Ovary (tissue), 9 donors: ENCODE measurements around the gene FUOM. TPM values are rescaled to one million over a fixed set of nuclear protein-coding genes. Genes with fewer than 3 reads are reported as not detected.

Experiments
- DNase-seq, 5 donors: peaks; one replicate each; pipeline ENCODE4 v3.0.0-alpha.2; 2019 to 2020
- H3K27ac ChIP-seq, 2 donors: fragments of 200-600 bp; one replicate each; pipeline versions ENCODE4 v1.5.1 to v1.8.0; 2019 to 2022
- H3K27me3 ChIP-seq: fragments of 200-600 bp; one replicate; pipeline ENCODE4 v1.8.0; 2022
- H3K36me3 ChIP-seq: fragments of 200-600 bp; sonication (generic); one replicate; pipeline ENCODE4 v1.5.1; 2019
- H3K4me1 ChIP-seq: one replicate; pipeline ENCODE4 v1.8.1; 2013; ENCODE audit warnings: mild to moderate bottlenecking, moderate library complexity; ENCODE audit not compliant: insufficient read depth
- H3K4me3 ChIP-seq: fragments of 200-600 bp; sonication (generic); one replicate; pipeline ENCODE4 v1.5.1; 2017
- H3K9me3 ChIP-seq, 2 donors: fragments of 200-600 bp in 1 of 2; sonication (generic) in 1 of 2; one replicate each; pipeline versions ENCODE4 v1.5.1 to v1.8.1; 2013 to 2019; ENCODE audit warnings: mild to moderate bottlenecking in 1 of 2, moderate library complexity in 1 of 2
- CTCF ChIP-seq, 3 donors: fragments of 450-650 bp in 2 of 3; fragments of 200-600 bp in 1 of 3; IDR thresholded peaks; one replicate each; pipeline versions ENCODE4 v1.5.1 to v1.8.0; 2016 to 2022; ENCODE audit warnings: antibody characterized with exemption in 3 of 3, mild to moderate bottlenecking in 1 of 3
- EP300 ChIP-seq: sonication (generic); formaldehyde crosslinking; IDR thresholded peaks from one replicate; pipeline ENCODE4 v1.6.1; 2017; ENCODE audit warnings: antibody characterized with exemption
- POLR2A ChIP-seq: fragments of 450-650 bp; IDR thresholded peaks from one replicate; pipeline ENCODE4 v1.6.1; 2017; ENCODE audit warnings: antibody characterized with exemption, mild to moderate bottlenecking, moderate library complexity
- WGBS, 3 donors: extraction: QIAGEN DNeasy Blood & Tissue Kit in 1 of 3; methylation state at CpG; one replicate each; pipeline versions ENCODE4 v1.1.5 to v1.1.7; 2013 to 2017; 5-methylcytosine and 5-hydroxymethylcytosine counted together
- intact Hi-C, 4 donors: fragments of 100-400 bp; cut with DNase I; formaldehyde crosslinking; loops; one replicate each; pipeline versions ENCODE4 v1.11.0 to v1.15.1; 2022 to 2023
- polyA plus RNA-seq, 2 donors: library from polyadenylated mRNA; stranded (reverse); fragments of 200-250 nt in 1 of 2; fragments of 350-450 nt in 1 of 2; fragmentation: Illumina TruSeq in 1 of 2; extraction: RNeasy Lipid Tissue Mini Kit (QIAGEN cat#74804) in 1 of 2; gene quantifications; one replicate each; pipeline ENCODE4 v1.2.3, GENCODE V29; 2013 to 2014
- total RNA-seq, 7 donors: library from RNA; depleted of rRNA in 2 of 7; stranded (reverse); fragments of >200 nt in 2 of 7; fragmentation: NEBNext Ultra II Directional in 3 of 7; extraction: Animal tissue kit (Norgen Biotek cat#: 25700) in 3 of 7; gene quantifications; one replicate each; pipeline versions ENCODE4 v1.1.0 to v1.2.4, GENCODE V29; 2016 to 2023
- donor health status: DM: no; HTN: no; CAD: no; lungs with moderate emphysema.
- donor health status: DM: no; HTN: no; CAD: no.
- donor health status: Bipolar disorder and iron deficiency.
- donor health status: DM: yes; HTN: yes; CAD: no.
- donor health status: DM: no; HTN: no; CAD: no.
- donor health status: DM: yes; HTN: yes; CAD: no.

Gene FUOM
- total and polyA plus RNA-seq, 9 donors, result 1.2 to 26.3 (median 14.8) TPM

- no peak overlapping the region for H3K27ac ChIP-seq
- DNase-seq, result no peak
- no peaks in the 10 kb centered on the region for H3K27me3 ChIP-seq
- H3K4me3 ChIP-seq, result no peak overlapping the region
- 86 to 91% (median 89%) methylated on average over 9 of the region's 9 CpGs for WGBS, 3 donors
- no peaks in the 10 kb centered on the region for H3K9me3 ChIP-seq
- intact Hi-C loops, result no loop called here
- no peak for TF ChIP-seq EP300
- no peak for TF ChIP-seq POLR2A
- no peak for TF ChIP-seq CTCF (IDR thresholded peaks at IDR 0.05)
- H3K4me1 ChIP-seq, result peaks cover 4% of the 10 kb centered on the region
- no peaks in the 10 kb centered on the region for H3K36me3 ChIP-seq
Observed at GRCh38 chr10:133312769-133313145, 45.1 kb downstream of the FUOM start.

- intact Hi-C loops, result no loop called here
- DNase-seq, result no peak
- TF ChIP-seq POLR2A (no peak), EP300 (no peak), CTCF (IDR thresholded peaks at IDR 0.05) (no peak)
- Histone ChIP-seq H3K9me3 (no peaks in the 10 kb centered on the region), H3K27ac (no peak overlapping the region), H3K27me3 (no peaks in the 10 kb centered on the region), H3K4me3 (no peak overlapping the region), H3K36me3 (no peaks in the 10 kb centered on the region), H3K4me1 (peaks cover 8% of the 10 kb centered on the region)
- 90 to 93% (median 92%) methylated on average over 23 of the region's 23 CpGs for WGBS, 3 donors
Observed at GRCh38 chr10:133312016-133312768, 45.6 kb downstream of the FUOM start.

GRCh38 chr10:133311570-133311969, 46.2 kb downstream of the FUOM start:
- H3K27ac ChIP-seq, result no peak overlapping the region
- DNase-seq, result no peak
- H3K9me3 ChIP-seq, result no peaks in the 10 kb centered on the region
- no peaks in the 10 kb centered on the region for H3K27me3 ChIP-seq
- no peaks in the 10 kb centered on the region for H3K36me3 ChIP-seq
- TF ChIP-seq CTCF (IDR thresholded peaks at IDR 0.05), result no peak
- no peak for TF ChIP-seq EP300
- no peak for TF ChIP-seq POLR2A
- H3K4me1 ChIP-seq, result peaks cover 12% of the 10 kb centered on the region
- intact Hi-C loops, result loop anchor here in 1 of 4 donors (2.0 kb wide), 1 partner anchor 51 kb away; no protein-coding TSS in a partner anchor
- WGBS, 3 donors, result 87 to 92% (median 90%) methylated on average over 10 of the region's 10 CpGs
- H3K4me3 ChIP-seq, result no peak overlapping the region

GRCh38 chr10:133310789-133311188, 47.0 kb downstream of the FUOM start:
- peaks cover 12% of the 10 kb centered on the region for H3K4me1 ChIP-seq
- no peak overlapping the region for H3K4me3 ChIP-seq
- 91 to 95% (median 92%) methylated on average over 8 of the region's 8 CpGs for WGBS, 3 donors
- no peaks in the 10 kb centered on the region for H3K27me3 ChIP-seq
- no peaks in the 10 kb centered on the region for H3K9me3 ChIP-seq
- no peak overlapping the region for H3K27ac ChIP-seq
- intact Hi-C loops, result loop anchor here in 1 of 4 donors (2.0 kb wide), 1 partner anchor 50 kb away; no protein-coding TSS in a partner anchor
- no peak for DNase-seq
- TF ChIP-seq POLR2A (no peak), CTCF (IDR thresholded peaks at IDR 0.05) (no peak), EP300 (no peak)
- no peaks in the 10 kb centered on the region for H3K36me3 ChIP-seq
